ENCODE measurements around the gene EIF2D.

DNA sequence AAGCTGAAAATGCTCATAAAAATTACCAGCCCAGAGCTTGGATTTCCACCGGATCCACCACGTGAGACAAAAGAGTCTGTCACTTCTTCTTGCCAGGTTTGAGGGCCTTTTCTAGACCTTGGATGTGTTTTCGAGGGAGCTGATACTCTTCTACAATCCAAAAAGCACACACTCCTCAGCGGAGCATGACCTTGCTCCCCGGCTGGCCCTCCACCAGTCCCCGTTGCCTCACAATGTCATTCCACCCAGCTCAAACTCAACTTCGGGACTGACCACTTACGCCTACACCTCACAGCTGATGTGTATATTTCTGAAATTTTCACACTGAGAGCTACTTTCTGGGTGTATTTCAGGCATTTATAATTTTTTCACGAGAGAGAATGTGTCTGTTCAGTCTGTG, 20.6 kb downstream of the EIF2D start:
- TF ChIP-seq EP300 (IDR thresholded peaks at IDR 0.05; ENCODE audit: borderline replicate concordance): no peak
- no peak for TF ChIP-seq ZBTB7A (IDR thresholded peaks at IDR 0.05; ENCODE audit: low read depth)
- TF ChIP-seq, protein P1, sequence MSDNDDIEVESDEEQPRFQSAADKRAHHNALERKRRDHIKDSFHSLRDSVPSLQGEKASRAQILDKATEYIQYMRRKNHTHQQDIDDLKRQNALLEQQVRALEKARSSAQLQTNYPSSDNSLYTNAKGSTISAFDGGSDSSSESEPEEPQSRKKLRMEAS (IDR thresholded peaks at IDR 0.05): no peak
- TF ChIP-seq NFIC (IDR thresholded peaks at IDR 0.05): no peak
- TF ChIP-seq, protein P2, sequence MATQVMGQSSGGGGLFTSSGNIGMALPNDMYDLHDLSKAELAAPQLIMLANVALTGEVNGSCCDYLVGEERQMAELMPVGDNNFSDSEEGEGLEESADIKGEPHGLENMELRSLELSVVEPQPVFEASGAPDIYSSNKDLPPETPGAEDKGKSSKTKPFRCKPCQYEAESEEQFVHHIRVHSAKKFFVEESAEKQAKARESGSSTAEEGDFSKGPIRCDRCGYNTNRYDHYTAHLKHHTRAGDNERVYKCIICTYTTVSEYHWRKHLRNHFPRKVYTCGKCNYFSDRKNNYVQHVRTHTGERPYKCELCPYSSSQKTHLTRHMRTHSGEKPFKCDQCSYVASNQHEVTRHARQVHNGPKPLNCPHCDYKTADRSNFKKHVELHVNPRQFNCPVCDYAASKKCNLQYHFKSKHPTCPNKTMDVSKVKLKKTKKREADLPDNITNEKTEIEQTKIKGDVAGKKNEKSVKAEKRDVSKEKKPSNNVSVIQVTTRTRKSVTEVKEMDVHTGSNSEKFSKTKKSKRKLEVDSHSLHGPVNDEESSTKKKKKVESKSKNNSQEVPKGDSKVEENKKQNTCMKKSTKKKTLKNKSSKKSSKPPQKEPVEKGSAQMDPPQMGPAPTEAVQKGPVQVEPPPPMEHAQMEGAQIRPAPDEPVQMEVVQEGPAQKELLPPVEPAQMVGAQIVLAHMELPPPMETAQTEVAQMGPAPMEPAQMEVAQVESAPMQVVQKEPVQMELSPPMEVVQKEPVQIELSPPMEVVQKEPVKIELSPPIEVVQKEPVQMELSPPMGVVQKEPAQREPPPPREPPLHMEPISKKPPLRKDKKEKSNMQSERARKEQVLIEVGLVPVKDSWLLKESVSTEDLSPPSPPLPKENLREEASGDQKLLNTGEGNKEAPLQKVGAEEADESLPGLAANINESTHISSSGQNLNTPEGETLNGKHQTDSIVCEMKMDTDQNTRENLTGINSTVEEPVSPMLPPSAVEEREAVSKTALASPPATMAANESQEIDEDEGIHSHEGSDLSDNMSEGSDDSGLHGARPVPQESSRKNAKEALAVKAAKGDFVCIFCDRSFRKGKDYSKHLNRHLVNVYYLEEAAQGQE (IDR thresholded peaks at IDR 0.05; ENCODE audit: low read depth): no peak
- TF ChIP-seq CEBPB (IDR thresholded peaks at IDR 0.05): no peak
- no peak for TF ChIP-seq YY1 (IDR thresholded peaks at IDR 0.05; ENCODE audit: low read depth)
- TF ChIP-seq TEAD4 (IDR thresholded peaks at IDR 0.05): no peak
- no peak for TF ChIP-seq EGR1 (IDR thresholded peaks at IDR 0.05)
- TF ChIP-seq TAF1 (IDR thresholded peaks at IDR 0.05; ENCODE audit: low read depth): no peak
